GM18867 (cell line): ENCODE measurements around the gene PCDHGA2.
"Not testable (repeated sequence)": the region's sequence is repeated elsewhere in the genome, so short reads cannot be mapped to it uniquely, and the experiment has no call there.

Experiments
- ATAC-seq: cut with Tn5 transposase; IDR thresholded peaks from one replicate; pipeline ENCODE4 v1.9.1; 2021; ENCODE audit warnings: mild to moderate bottlenecking, moderate library complexity; ENCODE audit not compliant: unreplicated experiment

PCDHGA2 gene

GRCh38 chr5:141345327-141345726 lies 6.8 kb downstream of the PCDHGA2 start:
- ATAC-seq = no peak

GRCh38 chr5:141346017-141346416 lies 7.5 kb downstream of the PCDHGA2 start:
- ATAC-seq = not testable (repeated sequence)

GRCh38 chr5:141349917-141350619 lies 11.5 kb downstream of the PCDHGA2 start, which contains the start of gene PCDHGB1:
Gene PCDHGB1, plus strand, starts transcription at chr5:141350099. Its CDS starts 162 bp downstream, at chr5:141350261.
- ATAC-seq = peak; percentile 96

- ATAC-seq = no peak
Measured at GRCh38 chr5:141351591-141351990, 13.0 kb downstream of the PCDHGA2 start.

GRCh38 chr5:141354900-141355469 lies 16.4 kb downstream of the PCDHGA2 start, which contains the start of gene PCDHGA4:
Gene PCDHGA4, plus strand, starts transcription at chr5:141355021. Its CDS starts 87 bp downstream, at chr5:141355108.
- no peak for ATAC-seq

DNA sequence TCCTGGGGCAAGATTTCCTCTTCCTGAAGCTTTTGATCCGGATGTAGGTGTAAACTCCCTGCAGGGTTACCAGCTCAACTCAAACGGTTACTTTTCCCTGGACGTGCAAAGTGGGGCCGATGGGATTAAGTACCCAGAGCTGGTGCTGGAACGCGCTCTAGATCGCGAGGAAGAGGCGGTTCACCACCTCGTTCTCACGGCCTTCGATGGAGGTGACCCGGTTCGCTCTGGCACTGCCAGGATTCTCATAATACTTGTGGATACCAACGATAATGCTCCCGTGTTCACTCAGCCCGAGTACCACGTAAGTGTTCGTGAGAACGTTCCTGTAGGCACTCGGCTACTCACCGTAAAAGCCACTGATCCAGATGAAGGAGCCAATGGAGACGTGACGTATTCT lies 17.1 kb downstream of the PCDHGA2 start:
- ATAC-seq = no peak

- no peak for ATAC-seq
Measured at GRCh38 chr5:141356133-141356532, 17.6 kb downstream of the PCDHGA2 start.

DNA sequence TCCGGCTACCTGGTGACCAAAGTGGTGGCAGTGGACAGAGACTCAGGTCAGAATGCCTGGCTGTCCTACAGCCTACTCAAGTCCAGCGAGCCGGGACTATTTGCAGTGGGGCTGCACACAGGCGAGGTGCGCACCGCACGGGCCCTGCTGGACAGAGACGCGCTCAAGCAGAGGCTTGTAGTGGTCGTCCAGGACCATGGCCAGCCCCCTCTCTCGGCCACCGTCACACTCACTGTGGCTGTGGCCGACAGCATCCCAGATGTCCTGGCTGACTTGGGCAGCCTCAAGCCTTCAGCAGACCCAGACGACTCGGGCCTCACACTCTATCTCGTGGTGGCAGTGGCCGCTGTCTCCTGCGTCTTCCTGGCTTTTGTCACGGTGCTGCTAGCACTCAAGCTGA lies 18.4 kb downstream of the PCDHGA2 start:
- no peak for ATAC-seq

DNA sequence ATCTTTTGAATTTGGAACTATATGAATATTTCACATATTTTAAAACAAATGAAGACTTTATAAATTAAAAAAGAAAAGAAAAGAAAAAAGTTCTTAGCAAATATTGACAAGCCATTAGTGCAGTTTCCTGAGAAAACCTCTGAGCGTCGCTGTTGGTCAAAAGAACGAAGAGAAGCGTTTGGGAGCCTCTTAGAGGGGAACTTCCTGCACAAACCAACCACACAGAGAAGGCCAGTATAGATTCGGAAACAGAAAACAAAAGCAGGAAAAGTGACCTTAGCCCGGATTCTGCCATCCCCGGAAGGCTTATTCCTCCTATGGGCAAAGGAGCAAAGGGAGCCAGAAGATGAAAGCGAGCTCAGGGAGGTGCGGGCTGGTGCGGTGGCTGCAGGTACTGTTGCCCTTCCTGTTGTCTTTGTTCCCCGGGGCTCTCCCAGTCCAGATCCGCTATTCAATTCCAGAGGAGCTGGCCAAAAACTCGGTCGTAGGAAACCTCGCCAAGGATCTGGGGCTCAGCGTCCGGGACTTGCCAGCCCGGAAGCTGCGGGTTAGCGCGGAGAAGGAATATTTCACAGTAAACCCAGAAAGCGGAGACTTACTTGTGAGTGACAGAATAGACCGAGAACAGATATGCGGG lies 21.3 kb downstream of the PCDHGA2 start, which contains the start of gene PCDHGB2:
Gene PCDHGB2, plus strand, starts transcription at position 205 of the 637 bp plus-strand sequence. Its CDS starts 142 bp downstream, at position 347.
- no peak for ATAC-seq

DNA sequence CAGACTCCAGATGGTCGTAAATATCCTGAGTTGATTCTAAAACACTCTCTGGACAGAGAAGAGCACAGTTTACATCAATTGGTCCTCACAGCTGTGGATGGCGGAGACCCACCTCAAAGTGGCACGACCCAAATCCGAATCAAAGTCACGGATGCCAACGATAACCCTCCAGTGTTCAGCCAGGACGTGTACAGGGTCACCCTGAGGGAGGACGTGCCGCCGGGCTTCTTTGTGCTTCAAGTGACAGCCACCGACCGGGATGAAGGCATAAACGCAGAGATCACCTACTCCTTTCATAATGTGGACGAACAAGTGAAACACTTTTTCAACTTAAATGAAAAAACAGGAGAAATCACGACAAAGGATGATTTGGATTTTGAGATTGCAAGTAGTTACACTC lies 22.1 kb downstream of the PCDHGA2 start:
- ATAC-seq = no peak

DNA sequence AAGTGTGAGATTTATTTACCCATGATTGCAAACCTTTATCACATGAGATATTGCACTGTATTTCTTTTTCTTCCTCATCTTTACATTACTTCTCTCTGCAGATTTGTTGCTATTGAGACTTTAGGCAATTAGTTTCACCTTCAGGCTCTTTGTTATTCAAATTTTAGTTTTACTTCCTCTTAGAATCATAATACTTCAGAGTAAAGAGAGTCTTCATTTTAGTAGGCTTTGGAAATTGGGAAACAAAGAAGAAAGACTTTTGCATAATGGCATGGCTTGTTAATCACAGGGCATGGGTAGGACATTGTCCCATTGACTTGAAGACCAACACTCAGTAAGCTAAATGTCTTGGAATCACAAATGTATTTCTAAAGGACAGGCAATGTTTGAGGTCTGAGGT lies 24.2 kb downstream of the PCDHGA2 start:
- ATAC-seq = no peak

- ATAC-seq = no peak
Measured at GRCh38 chr5:141363952-141364660, 25.5 kb downstream of the PCDHGA2 start, which contains the start of gene PCDHGA5. Gene PCDHGA5, plus strand, starts transcription at chr5:141364162. Its CDS starts 169 bp downstream, at chr5:141364331.

GRCh38 chr5:141366016-141366896 lies 27.7 kb downstream of the PCDHGA2 start:
- no peak for ATAC-seq

- ATAC-seq = peak; percentile 95
Measured at GRCh38 chr5:141369994-141370848, 31.7 kb downstream of the PCDHGA2 start, which contains the start of gene PCDHGB3. Gene PCDHGB3, plus strand, starts transcription at chr5:141370242. Its CDS starts 153 bp downstream, at chr5:141370395.

DNA sequence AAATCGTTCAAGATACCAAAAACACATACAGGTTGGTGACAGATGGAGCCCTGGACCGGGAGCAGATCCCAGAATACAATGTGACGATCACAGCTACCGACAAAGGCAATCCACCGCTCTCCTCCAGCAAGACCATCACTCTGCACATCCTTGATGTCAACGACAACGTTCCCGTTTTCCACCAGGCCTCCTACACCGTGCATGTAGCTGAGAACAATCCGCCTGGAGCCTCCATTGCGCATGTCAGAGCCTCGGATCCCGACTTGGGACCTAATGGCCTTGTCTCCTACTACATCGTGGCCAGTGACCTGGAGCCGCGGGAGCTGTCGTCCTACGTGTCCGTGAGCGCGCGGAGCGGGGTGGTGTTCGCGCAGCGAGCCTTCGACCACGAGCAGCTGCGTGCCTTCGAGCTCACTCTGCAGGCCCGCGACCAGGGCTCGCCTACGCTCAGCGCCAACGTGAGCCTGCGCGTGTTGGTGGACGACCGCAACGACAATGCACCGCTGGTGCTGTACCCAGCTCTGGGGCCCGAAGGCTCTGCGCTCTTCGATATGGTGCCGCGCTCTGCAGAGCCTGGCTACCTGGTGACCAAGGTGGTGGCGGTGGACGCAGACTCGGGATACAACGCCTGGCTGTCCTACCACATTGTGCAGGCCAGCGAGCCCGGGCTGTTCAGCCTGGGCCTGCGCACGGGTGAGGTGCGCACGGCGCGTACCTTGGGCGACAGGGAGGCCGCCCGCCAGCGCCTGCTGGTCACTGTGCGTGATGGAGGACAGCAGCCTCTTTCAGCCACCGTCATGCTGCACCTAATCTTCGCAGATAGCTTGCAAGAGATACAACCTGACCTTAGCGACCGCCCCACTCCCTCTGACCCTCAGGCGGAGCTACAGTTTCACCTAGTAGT lies 33.3 kb downstream of the PCDHGA2 start:
- ATAC-seq = no peak

DNA sequence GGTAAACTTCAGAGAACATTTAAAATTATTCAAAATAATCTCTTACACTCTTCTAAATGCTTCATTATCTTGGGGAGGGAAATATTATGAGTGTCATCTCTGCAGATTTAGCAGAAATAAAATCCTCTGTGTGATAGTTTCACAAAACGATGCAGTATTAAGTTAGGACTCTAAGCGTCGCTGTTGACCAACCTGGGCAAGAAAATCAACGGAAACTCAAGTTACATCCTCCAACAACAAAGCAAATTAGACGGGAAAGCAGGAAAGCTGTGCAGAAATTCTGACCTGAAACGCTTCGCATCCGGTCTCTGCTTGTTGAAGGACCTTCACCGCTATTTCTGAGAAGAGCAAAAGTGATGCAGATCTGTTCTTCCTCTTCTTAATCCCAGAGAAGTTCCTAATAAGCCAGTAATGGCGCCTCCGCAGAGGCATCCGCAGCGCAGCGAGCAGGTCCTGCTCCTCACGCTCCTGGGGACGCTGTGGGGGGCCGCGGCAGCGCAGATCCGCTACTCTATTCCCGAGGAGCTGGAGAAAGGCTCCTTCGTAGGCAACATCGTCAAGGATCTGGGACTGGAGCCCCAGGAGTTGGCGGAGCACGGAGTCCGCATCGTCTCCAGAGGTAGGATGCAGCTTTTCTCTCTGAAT lies 35.2 kb downstream of the PCDHGA2 start, which contains the start of gene PCDHGA6:
Gene PCDHGA6, plus strand, starts transcription at position 219 of the 645 bp plus-strand sequence. Its CDS starts 193 bp downstream, at position 412.
- ATAC-seq = no peak

GRCh38 chr5:141374627-141375026 lies 36.1 kb downstream of the PCDHGA2 start:
- no peak for ATAC-seq
